Measurements from ENCODE around the gene SVBP.

SVBP gene

GRCh38 chr1:42759114-42759513, 58.1 kb downstream of the SVBP start:
- no peak for DNase-seq

GRCh38 chr1:42758641-42759040, 58.6 kb downstream of the SVBP start:
- DNase-seq: no peak

GRCh38 chr1:42757892-42758275, 59.3 kb downstream of the SVBP start:
- DNase-seq: no peak
